IMR-90 (cell line): ENCODE data around the gene THADA. TPM values are rescaled to one million over a fixed set of nuclear protein-coding genes. Genes with fewer than 3 reads are reported as not detected.

Experiments used
- ATAC-seq: fragments of 200-7000 bp; cut with Tn5 transposase; 2 replicates; pipeline ENCODE4 v1.9.1; 2020; ENCODE audit warnings: low read depth, mild to moderate bottlenecking, moderate library complexity
- BruUV-seq: library from RNA; stranded (reverse); fragments of 400-500 nt; replicated peaks from 2 replicates; lab custom pipeline; 2021; lab: Mats Ljungman, UMichigan
- CTCF ChIA-PET: fragments of 300-600 bp; formaldehyde crosslinking; extraction: SDS; loops from one replicate; lab custom pipeline; 2021; ENCODE audit warnings: antibody characterized with exemption; lab: Yijun Ruan, JAX
- POLR2A ChIA-PET: fragments of 300-600 bp; sonication (Branson Sonifier 250); formaldehyde crosslinking; loops from one replicate; lab custom pipeline; 2022; ENCODE audit warnings: antibody characterized with exemption; ENCODE audit not compliant: unreplicated experiment; lab: Charles Lee
- DNase-seq: peaks from one replicate; pipeline ENCODE4 v3.0.0; 2013
- H2AFZ ChIP-seq: replicated peaks from 2 replicates; pipeline ENCODE3; 2013; ENCODE audit warnings: low read length, mild to moderate bottlenecking; ENCODE audit not compliant: poor library complexity
- H2AK5ac ChIP-seq: 2 replicates; pipeline ENCODE4 v1.6.1; 2013; ENCODE audit warnings: low read depth, low read length, inconsistent platforms
- H2AK9ac ChIP-seq: replicated peaks from 2 replicates; pipeline ENCODE3; 2013; ENCODE audit warnings: mild to moderate bottlenecking, low read depth, low read length, moderate library complexity; ENCODE audit not compliant: poor library complexity
- H2BK120ac ChIP-seq: 2 replicates; pipeline ENCODE4 v1.6.1; 2013; ENCODE audit warnings: low read depth, low read length, inconsistent platforms
- H2BK15ac ChIP-seq: 3 replicates; pipeline ENCODE4 v1.6.1; 2013; ENCODE audit warnings: low read depth, low read length, inconsistent platforms
- H2BK20ac ChIP-seq: 2 replicates; pipeline ENCODE4 v1.6.1; 2013; ENCODE audit warnings: low read depth, mild to moderate bottlenecking, inconsistent platforms, low read length, moderate library complexity
- H2BK5ac ChIP-seq: 2 replicates; pipeline ENCODE4 v1.6.1; 2013; ENCODE audit warnings: mild to moderate bottlenecking, low read depth, low read length, inconsistent platforms; ENCODE audit not compliant: poor library complexity, severe bottlenecking
- H3K14ac ChIP-seq: replicated peaks from 2 replicates; pipeline ENCODE4 v1.6.1; 2013; ENCODE audit warnings: low read depth, low read length, inconsistent platforms
- H3K18ac ChIP-seq: 2 replicates; pipeline ENCODE4 v1.6.1; 2013; ENCODE audit warnings: low read depth, low read length, control low read depth
- H3K23ac ChIP-seq: 2 replicates; pipeline ENCODE4 v1.6.1; 2013; ENCODE audit warnings: low read depth, low read length, inconsistent platforms
- H3K27ac ChIP-seq: 2 replicates; pipeline ENCODE4 v1.5.1; 2013; ENCODE audit warnings: mild to moderate bottlenecking, control low read depth, low read length; ENCODE audit not compliant: insufficient read depth
- H3K27me3 ChIP-seq: 2 replicates; pipeline ENCODE4 v1.6.1; 2013; ENCODE audit warnings: low read length; ENCODE audit not compliant: control insufficient read depth, insufficient read depth
- H3K36me3 ChIP-seq: 2 replicates; pipeline ENCODE4 v1.6.1; 2013; ENCODE audit warnings: low read length, mixed read lengths; ENCODE audit not compliant: control insufficient read depth, insufficient read depth
- H3K4ac ChIP-seq: 2 replicates; pipeline ENCODE4 v1.6.1; 2013; ENCODE audit warnings: low read depth, low read length, inconsistent platforms
- H3K4me1 ChIP-seq: 2 replicates; pipeline ENCODE4 v1.6.1; 2013; ENCODE audit warnings: low read length, mixed read lengths; ENCODE audit not compliant: control insufficient read depth, insufficient read depth
- H3K4me2 ChIP-seq: 2 replicates; pipeline ENCODE4 v1.6.1; 2013; ENCODE audit warnings: low read depth, mild to moderate bottlenecking, control low read depth, low read length, moderate library complexity
- H3K4me3 ChIP-seq: 2 replicates; pipeline ENCODE4 v1.5.1; 2013; ENCODE audit warnings: low read depth, mild to moderate bottlenecking, control low read depth, low read length, moderate library complexity; ENCODE audit not compliant: insufficient read depth
- H3K56ac ChIP-seq: 2 replicates; pipeline ENCODE4 v1.6.1; 2013; ENCODE audit warnings: low read length, inconsistent platforms; ENCODE audit not compliant: insufficient read depth; ENCODE audit errors: extremely low read depth
- H3K79me1 ChIP-seq, 2 experiments: 2 replicates each; pipeline ENCODE4 v1.6.1; 2013; ENCODE audit warnings: low read length in 2 of 2, inconsistent platforms in 1 of 2, low read depth in 1 of 2
- H3K9ac ChIP-seq: 2 replicates; pipeline ENCODE4 v1.6.1; 2013; ENCODE audit warnings: low read depth, low read length, control low read depth
- H3K9me1 ChIP-seq: 2 replicates; pipeline ENCODE4 v1.6.1; 2013; ENCODE audit warnings: low read length, inconsistent platforms; ENCODE audit not compliant: insufficient read depth
- H3K9me3 ChIP-seq: 2 replicates; pipeline ENCODE4 v1.6.1; 2013; ENCODE audit warnings: low read length; ENCODE audit not compliant: control insufficient read depth, insufficient read depth
- H4K20me1 ChIP-seq: 2 replicates; pipeline ENCODE4 v1.6.1; 2013; ENCODE audit warnings: low read length, inconsistent platforms; ENCODE audit not compliant: insufficient read depth
- H4K5ac ChIP-seq: 2 replicates; pipeline ENCODE4 v1.6.1; 2013; ENCODE audit warnings: mild to moderate bottlenecking, low read depth, low read length, control low read depth
- H4K8ac ChIP-seq, 2 experiments: 2 replicates each; pipeline ENCODE4 v1.6.1; 2013; ENCODE audit warnings: low read depth in 2 of 2, low read length in 2 of 2, control low read depth in 1 of 2, inconsistent platforms in 1 of 2
- H4K91ac ChIP-seq: 2 replicates; pipeline ENCODE4 v1.6.1; 2013; ENCODE audit warnings: low read depth, low read length, inconsistent platforms; ENCODE audit not compliant: insufficient read depth
- BHLHE40 ChIP-seq: fragments of 150-350 bp; IDR thresholded peaks from 2 replicates; pipeline ENCODE4 v1.6.1; 2016; ENCODE audit warnings: mild to moderate bottlenecking, low read depth, low read length
- CHD1 ChIP-seq: IDR thresholded peaks from 2 replicates; pipeline ENCODE4 v1.6.1; 2012; ENCODE audit warnings: low read depth, low read length, improper control_type of control experiment
- ELK1 ChIP-seq: fragments of 150-350 bp; IDR thresholded peaks from 2 replicates; pipeline ENCODE4 v1.6.1; 2016; ENCODE audit warnings: low read depth, mild to moderate bottlenecking, low read length, moderate library complexity, borderline replicate concordance
- FOS ChIP-seq: fragments of 150-350 bp; IDR thresholded peaks from 2 replicates; pipeline ENCODE4 v1.6.1; 2016; ENCODE audit warnings: low read depth, low read length
- MAFK ChIP-seq: IDR thresholded peaks from 2 replicates; pipeline ENCODE4 v1.6.1; 2012; ENCODE audit warnings: low read depth, low read length, improper control_type of control experiment
- MAZ ChIP-seq: IDR thresholded peaks from 2 replicates; pipeline ENCODE4 v1.6.1; 2012; ENCODE audit warnings: low read depth, mild to moderate bottlenecking, low read length, improper control_type of control experiment, moderate library complexity, borderline replicate concordance
- MXI1 ChIP-seq: IDR thresholded peaks from 2 replicates; pipeline ENCODE4 v1.6.1; 2012; ENCODE audit warnings: low read depth, mild to moderate bottlenecking, low read length, moderate library complexity, borderline replicate concordance
- RAD21 ChIP-seq: IDR thresholded peaks from 2 replicates; pipeline ENCODE4 v1.6.1; 2012; ENCODE audit warnings: low read length, improper control_type of control experiment
- RCOR1 ChIP-seq: IDR thresholded peaks from 2 replicates; pipeline ENCODE4 v1.6.1; 2012; ENCODE audit warnings: mild to moderate bottlenecking, low read length, improper control_type of control experiment; ENCODE audit not compliant: insufficient replicate concordance
- SMC3 ChIP-seq: fragments of 150-350 bp; IDR thresholded peaks from 2 replicates; pipeline ENCODE4 v1.6.1; 2016; ENCODE audit warnings: low read depth, mild to moderate bottlenecking, antibody characterized with exemption, low read length, moderate library complexity
- WGBS, 2 experiments: methylation state at CpG; one replicate each; pipeline versions ENCODE4 v1.1.5 to v1.1.7; 2013; ENCODE audit warnings: missing lambda C conversion rate in 2 of 2; ENCODE audit not compliant: insufficient read length in 1 of 2; ENCODE audit errors: extremely low coverage in 2 of 2; 5-methylcytosine and 5-hydroxymethylcytosine counted together
- dilution Hi-C: fragments of 300-500 bp; cut with HindIII; formaldehyde crosslinking; loops from one replicate; pipeline ENCODE4 v1.14.3; 2018; ENCODE audit warnings: low sequenced_read_pairs; ENCODE audit not compliant: unreplicated experiment
- in situ Hi-C: fragments of 300-500 bp; cut with MboI; formaldehyde crosslinking; loops from 3 replicates; pipeline ENCODE4 v1.14.3; 2019; ENCODE audit warnings: low sequenced_read_pairs, inconsistent platforms, mixed read lengths
- intact Hi-C: fragments of 100-400 bp; cut with micrococcal nuclease; formaldehyde crosslinking; loops from 2 replicates; pipeline ENCODE4 v1.10.0; 2022
- polyA plus RNA-seq, 3 experiments: library from polyadenylated mRNA; depleted of rRNA; stranded (reverse); fragments of >200 nt; gene quantifications; 2 replicates each; pipeline ENCODE4 v1.2.3, GENCODE V29; 2012; ENCODE audit warnings: low replicate concordance in 1 of 3
- total RNA-seq: library from RNA; depleted of rRNA; stranded (reverse); fragments of >200 nt; gene quantifications from 2 replicates; pipeline ENCODE4 v1.2.3, GENCODE V29; 2012
- TF ChIP-seq, protein P1 (sequence below): conservative IDR thresholded peaks from 2 replicates; pipeline ENCODE4 v1.5.1; 2012; ENCODE audit warnings: mild to moderate bottlenecking, low read depth, low read length, improper control_type of control experiment
- TF ChIP-seq, protein P2 (sequence below): fragments of 150-350 bp; IDR thresholded peaks from 2 replicates; pipeline ENCODE4 v1.6.1; 2017; ENCODE audit warnings: mild to moderate bottlenecking, antibody characterized with exemption, low read length, low read depth

THADA gene
- total and polyA plus RNA-seq, 2 of the 4 experiments (the other 2 are of a cell fraction): 10.5 to 21.3 TPM

DNA sequence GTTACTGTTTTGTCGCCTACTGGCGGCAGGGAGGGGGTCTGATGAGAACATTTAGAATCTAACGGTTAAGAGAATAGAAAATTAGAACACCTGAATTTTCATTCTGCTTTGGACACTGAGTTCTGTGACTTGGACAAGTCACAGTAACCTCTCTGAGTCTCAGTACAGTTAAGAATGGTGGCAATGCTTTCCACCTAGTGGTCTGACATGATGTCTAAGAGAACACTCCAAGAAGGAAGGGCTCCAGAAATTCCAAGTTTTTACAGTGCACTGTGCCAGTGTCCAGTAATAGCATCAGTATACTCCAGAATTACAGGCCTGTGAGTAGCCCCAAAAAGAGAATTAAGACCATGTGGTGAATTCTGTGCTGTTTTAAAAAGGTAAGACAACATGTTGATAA lies 195.3 kb downstream of the THADA start:
- in situ Hi-C loops (no loop called here), intact Hi-C loops (no loop called here), dilution Hi-C loops (no loop called here)
- H3K4me1 ChIP-seq: peaks cover 15% of the 10 kb centered on the region
- ChIA-PET POLR2A (no interaction called here), CTCF (no interaction called here)
- peaks cover 0 to 3% of the 10 kb centered on the region in 2 experiments; a peak in 1 of 4 replicates for H3K79me1 ChIP-seq
- DNase-seq (peak; percentile 22), ATAC-seq (0 out of 2 replicates have a peak, but pooled peaks have one; percentile 21)
- H4K91ac ChIP-seq: 0 out of 2 replicates have a peak overlapping the region, but pooled peaks have one; percentile 50
- peak overlapping the region; percentile 80 for H2BK120ac ChIP-seq
- H3K4ac ChIP-seq: peak overlapping the region; percentile 49; the same call in 1 of the 2 replicates
- peak overlapping the region; percentile 55; the same call in 1 of the 3 replicates for H2BK15ac ChIP-seq
- BruUV-seq: no TSS peak
- WGBS, 2 experiments: no CpG with 5 or more reads among the region's 3 CpGs
- peak overlapping the region; percentile 83 for H2BK20ac ChIP-seq
- peaks cover 10% of the 10 kb centered on the region; the same call in 1 of the 2 replicates for H3K9me1 ChIP-seq
- H3K9ac ChIP-seq: no peak overlapping the region
- no peak overlapping the region for H2AFZ ChIP-seq
- H4K20me1 ChIP-seq: peaks cover 4% of the 10 kb centered on the region; the same call in 1 of the 2 replicates
- no peak overlapping the region for H3K27ac ChIP-seq
- no peak overlapping the region for H3K56ac ChIP-seq
- no peaks in the 10 kb centered on the region for H3K27me3 ChIP-seq
- peak overlapping the region; percentile 57; the same call in 1 of the 2 replicates for H4K5ac ChIP-seq
- H3K4me3 ChIP-seq: no peak overlapping the region
- H2BK5ac ChIP-seq: peak overlapping the region; percentile 27
- H3K18ac ChIP-seq: peak overlapping the region; percentile 82; the same call in 1 of the 2 replicates
- H4K8ac ChIP-seq: peak overlapping the region in 1 of 2 experiments; percentile 41; a peak in 1 of 4 replicates
- no peak overlapping the region for H3K23ac ChIP-seq
- H3K4me2 ChIP-seq: no peak overlapping the region
- no peak for TF ChIP-seq SMC3
- TF ChIP-seq RAD21: no peak
- TF ChIP-seq, protein P1, sequence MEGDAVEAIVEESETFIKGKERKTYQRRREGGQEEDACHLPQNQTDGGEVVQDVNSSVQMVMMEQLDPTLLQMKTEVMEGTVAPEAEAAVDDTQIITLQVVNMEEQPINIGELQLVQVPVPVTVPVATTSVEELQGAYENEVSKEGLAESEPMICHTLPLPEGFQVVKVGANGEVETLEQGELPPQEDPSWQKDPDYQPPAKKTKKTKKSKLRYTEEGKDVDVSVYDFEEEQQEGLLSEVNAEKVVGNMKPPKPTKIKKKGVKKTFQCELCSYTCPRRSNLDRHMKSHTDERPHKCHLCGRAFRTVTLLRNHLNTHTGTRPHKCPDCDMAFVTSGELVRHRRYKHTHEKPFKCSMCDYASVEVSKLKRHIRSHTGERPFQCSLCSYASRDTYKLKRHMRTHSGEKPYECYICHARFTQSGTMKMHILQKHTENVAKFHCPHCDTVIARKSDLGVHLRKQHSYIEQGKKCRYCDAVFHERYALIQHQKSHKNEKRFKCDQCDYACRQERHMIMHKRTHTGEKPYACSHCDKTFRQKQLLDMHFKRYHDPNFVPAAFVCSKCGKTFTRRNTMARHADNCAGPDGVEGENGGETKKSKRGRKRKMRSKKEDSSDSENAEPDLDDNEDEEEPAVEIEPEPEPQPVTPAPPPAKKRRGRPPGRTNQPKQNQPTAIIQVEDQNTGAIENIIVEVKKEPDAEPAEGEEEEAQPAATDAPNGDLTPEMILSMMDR: no peak
- TF ChIP-seq, protein P2, sequence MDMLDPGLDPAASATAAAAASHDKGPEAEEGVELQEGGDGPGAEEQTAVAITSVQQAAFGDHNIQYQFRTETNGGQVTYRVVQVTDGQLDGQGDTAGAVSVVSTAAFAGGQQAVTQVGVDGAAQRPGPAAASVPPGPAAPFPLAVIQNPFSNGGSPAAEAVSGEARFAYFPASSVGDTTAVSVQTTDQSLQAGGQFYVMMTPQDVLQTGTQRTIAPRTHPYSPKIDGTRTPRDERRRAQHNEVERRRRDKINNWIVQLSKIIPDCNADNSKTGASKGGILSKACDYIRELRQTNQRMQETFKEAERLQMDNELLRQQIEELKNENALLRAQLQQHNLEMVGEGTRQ: no peak
- TF ChIP-seq MAFK: no peak
- no peak for TF ChIP-seq MAZ
- no peak for TF ChIP-seq FOS
- no peak for TF ChIP-seq CHD1
- TF ChIP-seq MXI1: no peak
- TF ChIP-seq BHLHE40: no peak
- TF ChIP-seq ELK1: no peak
- TF ChIP-seq RCOR1: no peak
- H2AK5ac ChIP-seq: peak overlapping the region; percentile 74; the same call in 1 of the 2 replicates
- H3K9me3 ChIP-seq: no peaks in the 10 kb centered on the region
- no peaks in the 10 kb centered on the region for H3K36me3 ChIP-seq
- no peak overlapping the region for H2AK9ac ChIP-seq
- peak overlapping the region; percentile 70 for H3K14ac ChIP-seq
